ENCODE results near the gene ITGBL1. TPM values are rescaled to one million over a fixed set of nuclear protein-coding genes. Genes with fewer than 3 reads are reported as not detected.

ITGBL1 gene
- total RNA-seq, 1 experiment from 2014 or later = 0.22 TPM

DNA sequence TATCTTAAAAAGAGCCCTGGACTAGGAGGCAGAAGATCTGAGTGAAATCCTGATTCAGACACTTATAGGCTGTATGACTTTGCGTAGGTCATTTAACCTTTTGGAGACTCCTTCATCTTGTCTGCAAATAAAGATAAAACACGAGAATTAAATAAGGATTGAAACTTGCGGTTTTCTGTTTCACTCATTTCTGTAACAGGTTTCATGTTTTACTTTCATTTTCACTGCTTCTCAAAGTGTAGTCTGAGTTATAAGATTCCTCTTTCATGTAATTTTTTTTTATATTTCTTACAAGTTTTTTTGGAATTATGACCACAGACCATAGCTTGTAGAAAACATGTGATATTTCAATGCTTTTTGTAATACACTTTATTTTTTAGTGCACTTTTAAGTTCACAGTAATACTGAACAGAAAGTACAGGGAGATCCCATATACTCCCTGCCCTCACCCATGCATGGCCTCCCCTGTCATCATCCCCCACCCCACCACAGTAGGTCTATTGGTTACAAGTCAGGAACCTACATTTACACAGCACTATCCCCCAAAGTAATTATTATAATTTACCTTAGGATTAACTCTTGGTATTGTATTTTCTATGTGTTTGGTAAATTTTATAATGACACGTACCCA lies 174.6 kb downstream of the ITGBL1 start (continued):
- TF ChIP-seq, protein P1, sequence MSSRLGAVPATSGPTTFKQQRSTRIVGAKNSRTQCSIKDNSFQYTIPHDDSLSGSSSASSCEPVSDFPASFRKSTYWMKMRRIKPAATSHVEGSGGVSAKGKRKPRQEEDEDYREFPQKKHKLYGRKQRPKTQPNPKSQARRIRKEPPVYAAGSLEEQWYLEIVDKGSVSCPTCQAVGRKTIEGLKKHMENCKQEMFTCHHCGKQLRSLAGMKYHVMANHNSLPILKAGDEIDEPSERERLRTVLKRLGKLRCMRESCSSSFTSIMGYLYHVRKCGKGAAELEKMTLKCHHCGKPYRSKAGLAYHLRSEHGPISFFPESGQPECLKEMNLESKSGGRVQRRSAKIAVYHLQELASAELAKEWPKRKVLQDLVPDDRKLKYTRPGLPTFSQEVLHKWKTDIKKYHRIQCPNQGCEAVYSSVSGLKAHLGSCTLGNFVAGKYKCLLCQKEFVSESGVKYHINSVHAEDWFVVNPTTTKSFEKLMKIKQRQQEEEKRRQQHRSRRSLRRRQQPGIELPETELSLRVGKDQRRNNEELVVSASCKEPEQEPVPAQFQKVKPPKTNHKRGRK (CRISPR knock-in tag; IDR thresholded peaks at IDR 0.05; ENCODE audit: borderline replicate concordance) = no peak
- TF ChIP-seq TP53 (CRISPR knock-in tag; IDR thresholded peaks at IDR 0.05) = no peak

DNA sequence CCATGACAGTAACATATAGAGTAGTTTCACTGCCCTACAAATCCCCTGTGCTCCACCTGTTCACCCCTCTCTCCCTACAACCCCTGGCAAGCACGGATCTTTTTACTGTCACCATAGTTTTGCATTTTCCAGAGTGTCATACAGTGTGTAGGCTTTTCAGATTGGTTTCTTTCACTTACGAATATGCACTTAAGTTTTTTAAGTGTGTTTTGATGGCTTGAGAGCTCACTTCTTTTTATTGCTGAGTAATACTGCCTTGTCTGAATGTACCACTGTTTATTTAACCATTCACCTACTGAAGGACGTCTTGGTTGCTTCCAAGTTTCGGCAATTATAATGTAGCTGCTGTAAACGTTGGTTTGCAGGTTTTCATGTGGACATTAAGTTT lies 175.1 kb downstream of the ITGBL1 start:
- Mint-ChIP-seq H3K27ac (peak overlapping the region; percentile 1; the same call in 1 of the 2 replicates), H3K4me1 (peaks cover 33% of the 10 kb centered on the region), H3K4me3 (no peak overlapping the region), H3K36me3 (no peaks in the 10 kb centered on the region), H3K27me3 (ENCODE audit: low read depth) (no peaks in the 10 kb centered on the region), H3K9me3 (no peaks in the 10 kb centered on the region)
- no peak for DNase-seq (ENCODE audit: low spot score)
- ATAC-seq = no peak
- TF ChIP-seq ZNF423 (CRISPR knock-in tag; IDR thresholded peaks at IDR 0.05) (no peak), ATF1 (CRISPR knock-in tag; IDR thresholded peaks at IDR 0.05) (no peak)
- CTCF ChIA-PET = no interaction called here
- POLR2A ChIA-PET = no interaction called here

DNA sequence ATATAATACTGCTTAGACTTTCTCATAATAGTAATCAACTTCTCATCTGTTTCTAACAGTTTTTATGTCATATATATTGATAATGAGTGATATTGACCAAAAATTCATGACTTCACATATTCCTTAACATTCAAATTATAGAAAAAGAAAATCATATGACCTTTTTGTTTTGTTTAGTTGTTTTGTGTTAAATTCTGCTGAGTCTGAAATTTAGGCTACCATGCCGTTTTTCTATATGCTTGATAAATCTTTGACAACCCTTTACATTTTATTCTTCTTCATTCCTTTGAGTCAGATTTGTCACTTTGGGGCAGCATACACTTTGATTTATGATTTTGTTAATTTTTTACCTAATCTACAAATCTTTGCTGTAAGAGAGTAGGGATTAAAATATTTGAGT lies 176.4 kb downstream of the ITGBL1 start:
- Mint-ChIP-seq H3K27me3 (ENCODE audit: low read depth) (no peaks in the 10 kb centered on the region), H3K36me3 (no peaks in the 10 kb centered on the region), H3K4me1 (peaks cover 24% of the 10 kb centered on the region), H3K9me3 (no peaks in the 10 kb centered on the region), H3K27ac (no peak overlapping the region), H3K4me3 (no peak overlapping the region)
- TF ChIP-seq, protein P2, sequence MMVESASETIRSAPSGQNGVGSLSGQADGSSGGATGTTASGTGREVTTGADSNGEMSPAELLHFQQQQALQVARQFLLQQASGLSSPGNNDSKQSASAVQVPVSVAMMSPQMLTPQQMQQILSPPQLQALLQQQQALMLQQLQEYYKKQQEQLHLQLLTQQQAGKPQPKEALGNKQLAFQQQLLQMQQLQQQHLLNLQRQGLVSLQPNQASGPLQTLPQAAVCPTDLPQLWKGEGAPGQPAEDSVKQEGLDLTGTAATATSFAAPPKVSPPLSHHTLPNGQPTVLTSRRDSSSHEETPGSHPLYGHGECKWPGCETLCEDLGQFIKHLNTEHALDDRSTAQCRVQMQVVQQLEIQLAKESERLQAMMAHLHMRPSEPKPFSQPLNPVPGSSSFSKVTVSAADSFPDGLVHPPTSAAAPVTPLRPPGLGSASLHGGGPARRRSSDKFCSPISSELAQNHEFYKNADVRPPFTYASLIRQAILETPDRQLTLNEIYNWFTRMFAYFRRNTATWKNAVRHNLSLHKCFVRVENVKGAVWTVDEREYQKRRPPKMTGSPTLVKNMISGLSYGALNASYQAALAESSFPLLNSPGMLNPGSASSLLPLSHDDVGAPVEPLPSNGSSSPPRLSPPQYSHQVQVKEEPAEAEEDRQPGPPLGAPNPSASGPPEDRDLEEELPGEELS (CRISPR knock-in tag; IDR thresholded peaks at IDR 0.05) = no peak
- TF ChIP-seq ZNF263 (CRISPR knock-in tag; IDR thresholded peaks at IDR 0.05; ENCODE audit: low read depth) (no peak), PRRX2 (CRISPR knock-in tag; IDR thresholded peaks at IDR 0.05) (no peak), ESRRA (CRISPR knock-in tag; IDR thresholded peaks at IDR 0.05; ENCODE audit: borderline replicate concordance) (no peak)
- TF ChIP-seq, protein P3, sequence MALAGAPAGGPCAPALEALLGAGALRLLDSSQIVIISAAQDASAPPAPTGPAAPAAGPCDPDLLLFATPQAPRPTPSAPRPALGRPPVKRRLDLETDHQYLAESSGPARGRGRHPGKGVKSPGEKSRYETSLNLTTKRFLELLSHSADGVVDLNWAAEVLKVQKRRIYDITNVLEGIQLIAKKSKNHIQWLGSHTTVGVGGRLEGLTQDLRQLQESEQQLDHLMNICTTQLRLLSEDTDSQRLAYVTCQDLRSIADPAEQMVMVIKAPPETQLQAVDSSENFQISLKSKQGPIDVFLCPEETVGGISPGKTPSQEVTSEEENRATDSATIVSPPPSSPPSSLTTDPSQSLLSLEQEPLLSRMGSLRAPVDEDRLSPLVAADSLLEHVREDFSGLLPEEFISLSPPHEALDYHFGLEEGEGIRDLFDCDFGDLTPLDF (CRISPR knock-in tag; IDR thresholded peaks at IDR 0.05) = no peak
- ATAC-seq (no peak), DNase-seq (ENCODE audit: low spot score) (no peak)
- CTCF ChIA-PET = no interaction called here
- POLR2A ChIA-PET = no interaction called here

DNA sequence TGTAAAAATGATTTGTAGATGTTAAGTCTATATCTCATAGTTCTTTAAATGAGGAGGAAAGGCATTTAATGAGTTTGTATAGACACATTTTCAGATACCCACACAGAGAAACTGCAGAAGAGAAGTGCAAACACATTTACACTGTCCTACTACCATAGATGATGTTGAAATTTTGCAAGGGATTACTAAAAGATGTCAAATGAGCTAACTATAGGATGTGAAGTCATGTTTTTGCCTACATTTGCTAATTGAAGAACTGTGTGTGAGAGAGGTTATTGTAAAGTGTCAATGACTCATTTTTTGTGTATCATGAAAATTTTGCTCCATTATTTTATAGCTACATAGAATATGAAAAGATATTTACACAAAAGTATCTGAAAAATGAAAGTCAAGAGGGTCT lies 178.9 kb downstream of the ITGBL1 start:
- DNase-seq (ENCODE audit: low spot score) = no peak
- no peak overlapping the region for H3K4me3 Mint-ChIP-seq
- no peak for ATAC-seq
- H3K27ac Mint-ChIP-seq = no peak overlapping the region
- ChIA-PET CTCF (no interaction called here), POLR2A (no interaction called here)
- peaks cover 6% of the 10 kb centered on the region; the same call in 1 of the 2 replicates for H3K4me1 Mint-ChIP-seq
- H3K9me3 Mint-ChIP-seq = no peaks in the 10 kb centered on the region
- no peaks in the 10 kb centered on the region for H3K36me3 Mint-ChIP-seq
- no peaks in the 10 kb centered on the region for H3K27me3 Mint-ChIP-seq (ENCODE audit: low read depth)
- TF ChIP-seq, protein P4, sequence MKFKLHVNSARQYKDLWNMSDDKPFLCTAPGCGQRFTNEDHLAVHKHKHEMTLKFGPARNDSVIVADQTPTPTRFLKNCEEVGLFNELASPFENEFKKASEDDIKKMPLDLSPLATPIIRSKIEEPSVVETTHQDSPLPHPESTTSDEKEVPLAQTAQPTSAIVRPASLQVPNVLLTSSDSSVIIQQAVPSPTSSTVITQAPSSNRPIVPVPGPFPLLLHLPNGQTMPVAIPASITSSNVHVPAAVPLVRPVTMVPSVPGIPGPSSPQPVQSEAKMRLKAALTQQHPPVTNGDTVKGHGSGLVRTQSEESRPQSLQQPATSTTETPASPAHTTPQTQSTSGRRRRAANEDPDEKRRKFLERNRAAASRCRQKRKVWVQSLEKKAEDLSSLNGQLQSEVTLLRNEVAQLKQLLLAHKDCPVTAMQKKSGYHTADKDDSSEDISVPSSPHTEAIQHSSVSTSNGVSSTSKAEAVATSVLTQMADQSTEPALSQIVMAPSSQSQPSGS (CRISPR knock-in tag; IDR thresholded peaks at IDR 0.05; ENCODE audit: borderline replicate concordance, low read depth) = no peak
- TF ChIP-seq, protein P5, sequence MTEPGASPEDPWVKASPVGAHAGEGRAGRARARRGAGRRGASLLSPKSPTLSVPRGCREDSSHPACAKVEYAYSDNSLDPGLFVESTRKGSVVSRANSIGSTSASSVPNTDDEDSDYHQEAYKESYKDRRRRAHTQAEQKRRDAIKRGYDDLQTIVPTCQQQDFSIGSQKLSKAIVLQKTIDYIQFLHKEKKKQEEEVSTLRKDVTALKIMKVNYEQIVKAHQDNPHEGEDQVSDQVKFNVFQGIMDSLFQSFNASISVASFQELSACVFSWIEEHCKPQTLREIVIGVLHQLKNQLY (CRISPR knock-in tag; IDR thresholded peaks at IDR 0.05) = no peak
- TF ChIP-seq, protein P6, sequence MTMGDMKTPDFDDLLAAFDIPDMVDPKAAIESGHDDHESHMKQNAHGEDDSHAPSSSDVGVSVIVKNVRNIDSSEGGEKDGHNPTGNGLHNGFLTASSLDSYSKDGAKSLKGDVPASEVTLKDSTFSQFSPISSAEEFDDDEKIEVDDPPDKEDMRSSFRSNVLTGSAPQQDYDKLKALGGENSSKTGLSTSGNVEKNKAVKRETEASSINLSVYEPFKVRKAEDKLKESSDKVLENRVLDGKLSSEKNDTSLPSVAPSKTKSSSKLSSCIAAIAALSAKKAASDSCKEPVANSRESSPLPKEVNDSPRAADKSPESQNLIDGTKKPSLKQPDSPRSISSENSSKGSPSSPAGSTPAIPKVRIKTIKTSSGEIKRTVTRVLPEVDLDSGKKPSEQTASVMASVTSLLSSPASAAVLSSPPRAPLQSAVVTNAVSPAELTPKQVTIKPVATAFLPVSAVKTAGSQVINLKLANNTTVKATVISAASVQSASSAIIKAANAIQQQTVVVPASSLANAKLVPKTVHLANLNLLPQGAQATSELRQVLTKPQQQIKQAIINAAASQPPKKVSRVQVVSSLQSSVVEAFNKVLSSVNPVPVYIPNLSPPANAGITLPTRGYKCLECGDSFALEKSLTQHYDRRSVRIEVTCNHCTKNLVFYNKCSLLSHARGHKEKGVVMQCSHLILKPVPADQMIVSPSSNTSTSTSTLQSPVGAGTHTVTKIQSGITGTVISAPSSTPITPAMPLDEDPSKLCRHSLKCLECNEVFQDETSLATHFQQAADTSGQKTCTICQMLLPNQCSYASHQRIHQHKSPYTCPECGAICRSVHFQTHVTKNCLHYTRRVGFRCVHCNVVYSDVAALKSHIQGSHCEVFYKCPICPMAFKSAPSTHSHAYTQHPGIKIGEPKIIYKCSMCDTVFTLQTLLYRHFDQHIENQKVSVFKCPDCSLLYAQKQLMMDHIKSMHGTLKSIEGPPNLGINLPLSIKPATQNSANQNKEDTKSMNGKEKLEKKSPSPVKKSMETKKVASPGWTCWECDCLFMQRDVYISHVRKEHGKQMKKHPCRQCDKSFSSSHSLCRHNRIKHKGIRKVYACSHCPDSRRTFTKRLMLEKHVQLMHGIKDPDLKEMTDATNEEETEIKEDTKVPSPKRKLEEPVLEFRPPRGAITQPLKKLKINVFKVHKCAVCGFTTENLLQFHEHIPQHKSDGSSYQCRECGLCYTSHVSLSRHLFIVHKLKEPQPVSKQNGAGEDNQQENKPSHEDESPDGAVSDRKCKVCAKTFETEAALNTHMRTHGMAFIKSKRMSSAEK (CRISPR knock-in tag; IDR thresholded peaks at IDR 0.05; ENCODE audit: borderline replicate concordance) = no peak
- no peak for TF ChIP-seq GTF2I (CRISPR knock-in tag; conservative IDR thresholded peaks at IDR 0.05)
- TF ChIP-seq EMX1 (CRISPR knock-in tag; IDR thresholded peaks at IDR 0.05) = no peak
- TF ChIP-seq NR2C2 (CRISPR knock-in tag; IDR thresholded peaks at IDR 0.05) = no peak
- TF ChIP-seq FOXK1 (CRISPR knock-in tag; IDR thresholded peaks at IDR 0.05) = no peak
- TF ChIP-seq, protein P7, sequence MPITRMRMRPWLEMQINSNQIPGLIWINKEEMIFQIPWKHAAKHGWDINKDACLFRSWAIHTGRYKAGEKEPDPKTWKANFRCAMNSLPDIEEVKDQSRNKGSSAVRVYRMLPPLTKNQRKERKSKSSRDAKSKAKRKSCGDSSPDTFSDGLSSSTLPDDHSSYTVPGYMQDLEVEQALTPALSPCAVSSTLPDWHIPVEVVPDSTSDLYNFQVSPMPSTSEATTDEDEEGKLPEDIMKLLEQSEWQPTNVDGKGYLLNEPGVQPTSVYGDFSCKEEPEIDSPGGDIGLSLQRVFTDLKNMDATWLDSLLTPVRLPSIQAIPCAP (CRISPR knock-in tag; IDR thresholded peaks at IDR 0.05) = no peak
- no peak for TF ChIP-seq CBFB (CRISPR knock-in tag; IDR thresholded peaks at IDR 0.05; ENCODE audit: low read depth)
- TF ChIP-seq MXD4 (CRISPR knock-in tag; IDR thresholded peaks at IDR 0.05; ENCODE audit: borderline replicate concordance) = no peak
